Activated CD4-positive, alpha-beta memory T cell treated with anti-CD3 and anti-CD28 coated beads for 36 hours (primary cell): ENCODE measurements around the gene ARHGEF37. TPM values are rescaled to one million over a fixed set of nuclear protein-coding genes. Genes with fewer than 3 reads are reported as not detected.
A peak's percentile ranks its signal among the peaks of the same experiment; 100 is the strongest.

Experiments
- CTCF ChIA-PET: fragments of 350-600 bp; sonication (Branson Sonifier 250); formaldehyde crosslinking; loops from one replicate; lab custom pipeline; 2021; ENCODE audit warnings: antibody characterized with exemption, inconsistent platforms; lab: Charles Lee
- POLR2A ChIA-PET: fragments of 350-600 bp; sonication (Branson Sonifier 250); formaldehyde crosslinking; loops from one replicate; lab custom pipeline; 2021; ENCODE audit warnings: antibody characterized with exemption; lab: Charles Lee
- DNase-seq: peaks from one replicate; pipeline ENCODE4 v3.0.0-alpha.2; 2020
- H3K27ac Mint-ChIP-seq: one replicate; pipeline ENCODE4 v1.8.0; 2021; ENCODE audit warnings: mixed read lengths
- H3K27me3 Mint-ChIP-seq: one replicate; pipeline ENCODE4 v1.8.0; 2021; ENCODE audit warnings: mixed read lengths
- H3K36me3 Mint-ChIP-seq: one replicate; pipeline ENCODE4 v1.8.0; 2021; ENCODE audit warnings: mixed read lengths
- H3K4me1 Mint-ChIP-seq: one replicate; pipeline ENCODE4 v1.8.0; 2021; ENCODE audit warnings: low read depth, mixed read lengths
- H3K4me3 Mint-ChIP-seq: one replicate; pipeline ENCODE4 v1.8.0; 2021; ENCODE audit warnings: mild to moderate bottlenecking, mixed read lengths
- H3K9me3 Mint-ChIP-seq: one replicate; pipeline ENCODE4 v1.8.0; 2021; ENCODE audit warnings: mixed read lengths
- intact Hi-C: fragments of 100-400 bp; cut with micrococcal nuclease; formaldehyde crosslinking; loops from one replicate; pipeline ENCODE4 v1.15.1; 2023
- total RNA-seq, 2 experiments: library from RNA; stranded (reverse); gene quantifications; one replicate each; pipeline ENCODE4 v1.2.3, GENCODE V29; 2021

The ARHGEF37 gene
- total RNA-seq, 2 experiments from 2014 or later = 0.69 to 0.77 TPM

DNA sequence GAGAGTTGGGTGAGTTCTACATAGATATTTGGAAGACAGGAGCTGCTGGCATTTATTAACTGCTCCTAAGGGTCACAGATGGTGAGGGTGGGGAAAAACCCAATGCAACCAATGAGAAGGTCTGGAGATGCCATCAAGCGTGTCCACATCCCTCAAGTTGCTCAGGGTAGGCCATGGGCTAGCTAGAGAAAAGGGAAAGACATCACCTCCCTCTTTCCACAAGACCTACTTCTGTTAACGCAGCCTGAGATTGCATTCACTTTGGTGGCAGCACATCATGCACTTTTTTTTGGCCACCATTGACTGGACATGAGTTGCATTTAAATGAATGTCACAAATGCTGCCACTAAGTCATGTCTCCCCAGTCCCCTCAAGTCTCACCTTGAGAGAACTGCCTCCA lies 71.4 kb downstream of the ARHGEF37 start:
- Mint-ChIP-seq H3K36me3 (no peaks in the 10 kb centered on the region), H3K4me1 (no peaks in the 10 kb centered on the region), H3K27ac (no peak overlapping the region), H3K4me3 (no peak overlapping the region), H3K27me3 (peaks cover 3% of the 10 kb centered on the region), H3K9me3 (peaks cover 9% of the 10 kb centered on the region)
- DNase-seq = no peak
- intact Hi-C loops = loop anchor here (5.0 kb wide), 1 partner anchor 70 kb away; no protein-coding TSS in a partner anchor
- CTCF ChIA-PET = interaction anchor here (0.8 to 1.7 kb wide), 5 partner anchors 13 to 182 kb away, joined by 3 to 8 read pairs (median 4); no protein-coding TSS in a partner anchor
- POLR2A ChIA-PET = no interaction called here

DNA sequence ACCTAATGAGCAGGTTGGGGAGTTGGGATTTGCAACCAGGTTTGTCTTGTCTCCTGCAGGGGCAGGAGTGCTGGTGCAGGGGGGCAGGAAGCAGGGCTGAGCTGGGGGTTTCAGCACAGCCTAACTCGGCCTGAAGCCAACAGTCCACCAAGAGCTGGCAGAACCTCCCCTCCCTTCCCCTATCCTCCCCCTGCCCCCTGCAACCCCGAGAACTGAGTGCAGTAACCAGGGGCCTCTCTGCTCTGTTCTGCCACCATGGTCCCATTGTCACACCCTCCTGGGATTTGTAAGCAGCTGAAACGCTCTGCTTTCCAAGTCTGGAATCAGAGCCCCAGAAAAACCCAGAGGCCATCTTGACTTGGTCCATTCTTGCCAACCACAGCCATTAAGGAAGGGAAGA lies 72.9 kb downstream of the ARHGEF37 start:
- no peaks in the 10 kb centered on the region for H3K36me3 Mint-ChIP-seq
- intact Hi-C loops = loop anchor here (5.0 kb wide), 1 partner anchor 68 kb away; no protein-coding TSS in a partner anchor
- POLR2A ChIA-PET = no interaction called here

DNA sequence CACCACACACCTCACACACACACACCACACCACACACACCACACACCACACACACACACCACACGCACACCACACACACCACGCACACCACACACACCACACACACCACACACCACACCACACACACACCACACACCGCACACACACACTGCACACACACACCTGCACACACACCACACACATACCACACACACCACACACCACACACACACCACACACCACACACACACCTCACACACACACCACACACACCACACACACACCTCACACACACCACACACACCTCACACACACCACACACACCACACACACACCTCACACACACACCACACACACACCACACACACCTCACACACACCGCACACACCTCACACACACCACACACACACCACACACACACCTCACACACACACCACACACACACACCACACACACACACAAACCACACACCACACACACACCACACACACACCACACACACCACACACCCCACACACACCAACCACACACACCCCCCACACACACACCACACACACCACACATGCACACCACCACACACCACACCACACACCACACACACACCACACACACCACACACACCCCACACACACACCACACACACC lies 73.7 kb downstream of the ARHGEF37 start:
- CTCF ChIA-PET = interaction anchor here (2.3 kb wide), 1 partner anchor 11 kb away, joined by 17 read pairs; no protein-coding TSS in a partner anchor
- H3K9me3 Mint-ChIP-seq = peaks cover 9% of the 10 kb centered on the region
- POLR2A ChIA-PET = no interaction called here
- H3K4me1 Mint-ChIP-seq = no peaks in the 10 kb centered on the region
- H3K4me3 Mint-ChIP-seq = no peak overlapping the region
- intact Hi-C loops = loop anchor here (5.0 kb wide), 1 partner anchor 67 kb away; no protein-coding TSS in a partner anchor
- peaks cover 3% of the 10 kb centered on the region for H3K27me3 Mint-ChIP-seq
- H3K27ac Mint-ChIP-seq = no peak overlapping the region
- no peaks in the 10 kb centered on the region for H3K36me3 Mint-ChIP-seq
- no peak for DNase-seq

More for the DNA sequence above, 72.9 kb downstream of the ARHGEF37 start:
- CTCF ChIA-PET = no interaction called here
- Mint-ChIP-seq H3K4me1 (no peaks in the 10 kb centered on the region), H3K9me3 (peaks cover 9% of the 10 kb centered on the region), H3K4me3 (no peak overlapping the region), H3K27me3 (peaks cover 3% of the 10 kb centered on the region), H3K27ac (no peak overlapping the region)
- no peak for DNase-seq

GRCh38 chr5:149656576-149657182 lies 75.4 kb downstream of the ARHGEF37 start:
- peaks cover 6% of the 10 kb centered on the region for H3K27me3 Mint-ChIP-seq
- H3K36me3 Mint-ChIP-seq = no peaks in the 10 kb centered on the region
- H3K4me1 Mint-ChIP-seq = no peaks in the 10 kb centered on the region
- no peak overlapping the region for H3K27ac Mint-ChIP-seq
- CTCF ChIA-PET = interaction anchor here (0.6 to 2.3 kb wide), 10 partner anchors 9 to 174 kb away, joined by 3 to 17 read pairs (median 4); no protein-coding TSS in a partner anchor
- DNase-seq = peak; percentile 57
- intact Hi-C loops = loop anchor here (1.0 kb wide), 1 partner anchor 172 kb away; no protein-coding TSS in a partner anchor
- H3K9me3 Mint-ChIP-seq = peaks cover 9% of the 10 kb centered on the region
- peak overlapping the region; percentile 16 for H3K4me3 Mint-ChIP-seq
- POLR2A ChIA-PET = no interaction called here

- Mint-ChIP-seq H3K27me3 (peaks cover 6% of the 10 kb centered on the region), H3K27ac (no peak overlapping the region), H3K4me1 (no peaks in the 10 kb centered on the region), H3K4me3 (no peak overlapping the region), H3K9me3 (peaks cover 9% of the 10 kb centered on the region), H3K36me3 (no peaks in the 10 kb centered on the region)
- intact Hi-C loops = no loop called here
- DNase-seq = no peak
- POLR2A ChIA-PET = no interaction called here
- CTCF ChIA-PET = interaction anchor here (0.8 to 2.3 kb wide), 7 partner anchors 9 to 174 kb away, joined by 3 to 17 read pairs (median 4); no protein-coding TSS in a partner anchor
Observed at GRCh38 chr5:149657324-149657723, 76.0 kb downstream of the ARHGEF37 start.

GRCh38 chr5:149658299-149658698 lies 77.0 kb downstream of the ARHGEF37 start:
- Mint-ChIP-seq H3K4me3 (no peak overlapping the region), H3K27me3 (peaks cover 6% of the 10 kb centered on the region), H3K9me3 (peaks cover 9% of the 10 kb centered on the region), H3K4me1 (no peaks in the 10 kb centered on the region), H3K36me3 (no peaks in the 10 kb centered on the region), H3K27ac (no peak overlapping the region)
- ChIA-PET POLR2A (no interaction called here), CTCF (interaction anchor here (0.7 to 1.5 kb wide), 2 partner anchors 71 to 176 kb away, joined by 3 to 5 read pairs; partner anchors contain the start of gene PPARGC1B)
- intact Hi-C loops = no loop called here
- DNase-seq = no peak

DNA sequence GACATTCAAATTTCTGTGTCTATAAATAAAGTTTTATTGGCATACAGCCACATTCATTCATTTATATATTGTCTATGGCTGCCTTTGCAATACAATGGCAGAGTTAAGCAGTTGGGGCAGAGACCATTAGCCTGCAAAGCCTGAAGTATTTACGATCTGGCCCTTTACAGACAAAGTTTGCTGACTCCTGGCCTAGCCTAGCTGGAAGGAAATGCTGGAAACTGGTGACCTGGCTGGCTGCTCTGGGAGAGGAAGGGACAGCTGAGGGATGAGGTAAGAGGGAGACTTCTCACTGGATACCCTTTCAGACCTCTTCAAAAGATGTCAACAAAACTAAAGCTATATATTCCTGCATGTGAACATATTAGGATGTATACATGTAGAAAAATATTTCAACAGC lies 82.8 kb downstream of the ARHGEF37 start:
- Mint-ChIP-seq H3K4me3 (no peak overlapping the region), H3K9me3 (peaks cover 11% of the 10 kb centered on the region), H3K27ac (no peak overlapping the region), H3K27me3 (peaks cover 6% of the 10 kb centered on the region), H3K4me1 (no peaks in the 10 kb centered on the region), H3K36me3 (peaks cover 3% of the 10 kb centered on the region)
- DNase-seq = no peak
- ChIA-PET POLR2A (no interaction called here), CTCF (interaction anchor here (0.7 to 6.8 kb wide), 3 partner anchors 26 to 170 kb away, joined by 3 to 86 read pairs (median 5); no protein-coding TSS in a partner anchor)
- intact Hi-C loops = no loop called here

DNA sequence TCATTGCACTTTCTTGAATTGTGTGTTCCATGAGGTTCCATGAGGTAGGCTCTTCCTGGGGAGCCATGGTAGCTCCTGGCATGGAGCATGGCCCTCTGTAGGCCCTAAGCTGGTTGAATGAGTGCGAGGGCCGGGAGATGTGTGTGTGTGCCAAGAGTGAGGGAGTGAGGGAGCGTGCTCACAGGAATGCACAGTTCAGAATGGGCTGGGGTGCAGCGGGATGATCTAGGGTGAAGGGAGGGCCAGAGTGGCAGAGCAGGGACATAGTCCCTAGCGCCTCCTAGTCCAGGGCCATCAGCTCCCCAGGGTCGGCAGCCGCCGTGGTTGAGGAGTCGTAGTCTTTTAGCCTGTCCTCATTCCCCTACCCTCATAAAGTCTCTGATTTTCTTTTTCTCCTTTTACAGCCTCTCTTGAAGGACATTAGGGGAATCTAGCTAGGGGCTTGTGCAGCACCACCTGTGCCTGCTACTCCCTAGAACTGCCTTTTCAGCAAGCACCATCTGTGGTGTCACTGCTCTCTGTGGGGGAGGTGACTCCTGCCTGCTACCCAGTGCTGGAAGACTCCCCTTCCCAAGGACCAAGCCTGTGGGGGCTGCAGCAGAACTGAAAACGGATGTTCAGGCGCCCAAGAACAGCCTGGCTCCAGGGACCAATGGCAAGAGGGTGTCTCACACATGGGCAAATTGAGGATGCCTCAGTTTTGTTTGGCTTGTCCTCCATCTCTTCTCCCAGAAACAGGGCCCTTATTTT lies 83.5 kb downstream of the ARHGEF37 start:
- intact Hi-C loops = no loop called here
- Mint-ChIP-seq H3K27ac (no peak overlapping the region), H3K36me3 (peaks cover 3% of the 10 kb centered on the region), H3K27me3 (peaks cover 6% of the 10 kb centered on the region), H3K4me3 (no peak overlapping the region), H3K9me3 (peaks cover 11% of the 10 kb centered on the region), H3K4me1 (no peaks in the 10 kb centered on the region)
- CTCF ChIA-PET = interaction anchor here (1.0 to 6.8 kb wide), 5 partner anchors 9 to 164 kb away, joined by 3 to 86 read pairs (median 5); no protein-coding TSS in a partner anchor
- no peak for DNase-seq
- POLR2A ChIA-PET = no interaction called here

GRCh38 chr5:149665416-149666175 lies 84.3 kb downstream of the ARHGEF37 start:
- no peak overlapping the region for H3K4me3 Mint-ChIP-seq
- no peak for DNase-seq
- intact Hi-C loops = no loop called here
- no peaks in the 10 kb centered on the region for H3K4me1 Mint-ChIP-seq
- no peak overlapping the region for H3K27ac Mint-ChIP-seq
- H3K27me3 Mint-ChIP-seq = peaks cover 6% of the 10 kb centered on the region
- peaks cover 3% of the 10 kb centered on the region for H3K36me3 Mint-ChIP-seq
- ChIA-PET POLR2A (no interaction called here), CTCF (interaction anchor here (1.0 to 6.8 kb wide), 6 partner anchors 9 to 169 kb away, joined by 3 to 86 read pairs (median 10); no protein-coding TSS in a partner anchor)
- peaks cover 11% of the 10 kb centered on the region for H3K9me3 Mint-ChIP-seq

GRCh38 chr5:149666212-149666852 lies 85.0 kb downstream of the ARHGEF37 start:
- peaks cover 3% of the 10 kb centered on the region for H3K36me3 Mint-ChIP-seq
- H3K27ac Mint-ChIP-seq = no peak overlapping the region
- no peak for DNase-seq
- ChIA-PET POLR2A (no interaction called here), CTCF (interaction anchor here (0.6 to 6.8 kb wide), 19 partner anchors 10 to 906 kb away, joined by 3 to 86 read pairs (median 4); partner anchors contain the start of gene PPARGC1B)
- peaks cover 11% of the 10 kb centered on the region for H3K9me3 Mint-ChIP-seq
- no peak overlapping the region for H3K4me3 Mint-ChIP-seq
- intact Hi-C loops = no loop called here
- H3K27me3 Mint-ChIP-seq = peaks cover 3% of the 10 kb centered on the region
- no peaks in the 10 kb centered on the region for H3K4me1 Mint-ChIP-seq
